Thoracic aorta (tissue), 2 donors: ENCODE data around the gene GPR3. TPM values are rescaled to one million over a fixed set of nuclear protein-coding genes. Genes with fewer than 3 reads are reported as not detected.

Experiments used
- ATAC-seq: fragments of 150-250 bp; one replicate; pipeline ENCODE4 v1.8.0; 2017; ENCODE audit warnings: low read depth; ENCODE audit not compliant: insufficient number of reproducible peaks, low FRiP score
- DNase-seq: peaks from one replicate; pipeline ENCODE4 v3.0.0-alpha.2; 2020; ENCODE audit warnings: low spot score
- H3K27ac ChIP-seq, 2 donors: fragments of 200-600 bp; sonication (generic); 1 replicate in 1 of 2; 2 replicates in 1 of 2; pipeline ENCODE4 v1.5.1; 2016; ENCODE audit warnings: mild to moderate bottlenecking in 2 of 2, moderate library complexity in 2 of 2
- H3K27me3 ChIP-seq: fragments of 200-600 bp; sonication (generic); replicated peaks from 2 replicates; pipeline ENCODE4 v1.6.0; 2016; ENCODE audit warnings: mild to moderate bottlenecking; ENCODE audit not compliant: insufficient read depth
- H3K36me3 ChIP-seq: fragments of 200-600 bp; sonication (generic); one replicate; pipeline ENCODE4 v1.5.1; 2016
- H3K4me1 ChIP-seq, 2 donors: fragments of 200-600 bp; sonication (generic); 1 replicate in 1 of 2; 2 replicates in 1 of 2; pipeline versions ENCODE4 v1.5.1 to v1.6.0; 2016; ENCODE audit warnings: low read depth in 2 of 2, mild to moderate bottlenecking in 1 of 2; ENCODE audit not compliant: control insufficient read depth in 1 of 2
- H3K4me3 ChIP-seq: fragments of 200-600 bp; sonication (generic); 2 replicates; pipeline ENCODE4 v1.5.1; 2016; ENCODE audit warnings: mild to moderate bottlenecking
- H3K9me3 ChIP-seq: fragments of 200-600 bp; sonication (generic); 2 replicates; pipeline ENCODE4 v1.5.1; 2016
- CTCF ChIP-seq: fragments of 200-600 bp; sonication (generic); IDR thresholded peaks from one replicate; pipeline ENCODE4 v1.5.1; 2019; ENCODE audit warnings: antibody characterized with exemption
- total RNA-seq, 2 donors: library from RNA; depleted of rRNA; stranded (reverse); fragments of >200 nt; gene quantifications; one replicate each; pipeline versions ENCODE4 v1.1.0 to v1.2.3, GENCODE V29; 2016

GPR3 gene
- total RNA-seq, 2 donors from 2014 or later: not detected

- TF ChIP-seq CTCF: no peak
- ATAC-seq (no peak), DNase-seq (no peak)
- H3K27ac ChIP-seq: no peak overlapping the region
- H3K4me3 ChIP-seq: peak overlapping the region; percentile 73
- no peaks in the 10 kb centered on the region for H3K27me3 ChIP-seq
- peaks cover 22% of the 10 kb centered on the region for H3K36me3 ChIP-seq
- H3K9me3 ChIP-seq: no peaks in the 10 kb centered on the region
- H3K4me1 ChIP-seq: peaks cover 9 to 26% of the 10 kb centered on the region in 2 donors
Observed at GRCh38 chr1:27351541-27352107, 40.8 kb upstream of the GPR3 start.

- Histone ChIP-seq H3K27ac (no peak overlapping the region), H3K9me3 (no peaks in the 10 kb centered on the region), H3K4me1 (peaks cover 9 to 32% of the 10 kb centered on the region in 2 donors), H3K4me3 (no peak overlapping the region), H3K36me3 (peaks cover 36% of the 10 kb centered on the region), H3K27me3 (no peaks in the 10 kb centered on the region)
- DNase-seq (no peak), ATAC-seq (no peak)
- TF ChIP-seq CTCF: no peak
Observed at GRCh38 chr1:27353166-27353565, 39.3 kb upstream of the GPR3 start.

GRCh38 chr1:27353629-27354028 lies 38.8 kb upstream of the GPR3 start:
- no peaks in the 10 kb centered on the region for H3K27me3 ChIP-seq
- no peak for DNase-seq
- peaks cover 41% of the 10 kb centered on the region for H3K36me3 ChIP-seq
- no peak for ATAC-seq
- no peak overlapping the region for H3K4me3 ChIP-seq
- no peak overlapping the region for H3K27ac ChIP-seq
- TF ChIP-seq CTCF: no peak
- H3K4me1 ChIP-seq: peaks cover 9 to 34% of the 10 kb centered on the region in 2 donors
- H3K9me3 ChIP-seq: no peaks in the 10 kb centered on the region

GRCh38 chr1:27355683-27356082 lies 36.7 kb upstream of the GPR3 start:
- no peak for DNase-seq
- peaks cover 56% of the 10 kb centered on the region for H3K36me3 ChIP-seq
- TF ChIP-seq CTCF: no peak

GRCh38 chr1:27356277-27356618 lies 36.2 kb upstream of the GPR3 start:
- Histone ChIP-seq H3K27me3 (no peaks in the 10 kb centered on the region), H3K36me3 (peaks cover 62% of the 10 kb centered on the region), H3K9me3 (no peaks in the 10 kb centered on the region), H3K4me1 (peaks cover 0 to 10% of the 10 kb centered on the region in 2 donors), H3K27ac (no peak overlapping the region), H3K4me3 (no peak overlapping the region)
- no peak for DNase-seq
- no peak for ATAC-seq
- no peak for TF ChIP-seq CTCF

More at GRCh38 chr1:27355683-27356082, 36.7 kb upstream of the GPR3 start:
- ATAC-seq: no peak
- Histone ChIP-seq H3K27me3 (no peaks in the 10 kb centered on the region), H3K4me3 (no peak overlapping the region), H3K4me1 (peaks cover 0 to 16% of the 10 kb centered on the region in 2 donors), H3K9me3 (no peaks in the 10 kb centered on the region), H3K27ac (no peak overlapping the region)
